GM18519 (cell line): ENCODE data around the gene NUDT17.

Experiments
- ATAC-seq: cut with Tn5 transposase; IDR thresholded peaks from one replicate; pipeline ENCODE4 v1.9.1; 2021; ENCODE audit warnings: mild to moderate bottlenecking, moderate library complexity; ENCODE audit not compliant: unreplicated experiment, low FRiP score

NUDT17 gene

GRCh38 chr1:145846201-145846612 is 777 bp downstream of the NUDT17 start:
- ATAC-seq: no peak

- ATAC-seq: no peak
These were observed 2.4 kb downstream of the NUDT17 start for GRCh38 chr1:145847827-145848226.

- no peak for ATAC-seq
These were observed 4.1 kb downstream of the NUDT17 start for GRCh38 chr1:145849356-145850160.

- ATAC-seq: no peak
These were observed 10.1 kb downstream of the NUDT17 start for GRCh38 chr1:145855426-145855948.

- ATAC-seq: no peak
These were observed 11.7 kb downstream of the NUDT17 start for GRCh38 chr1:145857170-145857569.

- no peak for ATAC-seq
These were observed 12.9 kb downstream of the NUDT17 start for GRCh38 chr1:145858238-145858900.

- peak; percentile 65 for ATAC-seq
These were observed 13.6 kb downstream of the NUDT17 start, which contains the start of gene PIAS3 for GRCh38 chr1:145858901-145859490. Gene PIAS3 (minus strand): TSS chr1:145859081. CDS start chr1:145858990, 91 bp downstream.

GRCh38 chr1:145859491-145860023 is 14.1 kb downstream of the NUDT17 start:
- peak; percentile 43 for ATAC-seq

- ATAC-seq: no peak
These were observed 18.0 kb downstream of the NUDT17 start for GRCh38 chr1:145863282-145864018.

GRCh38 chr1:145868232-145868631 is 22.8 kb downstream of the NUDT17 start:
- ATAC-seq: no peak

GRCh38 chr1:145871994-145872924 is 26.8 kb downstream of the NUDT17 start:
- ATAC-seq: no peak

GRCh38 chr1:145874646-145875045 is 29.2 kb downstream of the NUDT17 start:
- no peak for ATAC-seq

- ATAC-seq: no peak
These were observed 32.6 kb downstream of the NUDT17 start for GRCh38 chr1:145877923-145878486.

- ATAC-seq: no peak
These were observed 33.3 kb downstream of the NUDT17 start for GRCh38 chr1:145878724-145879123.

GRCh38 chr1:145879775-145880174 is 34.3 kb downstream of the NUDT17 start:
- no peak for ATAC-seq

GRCh38 chr1:145884675-145885074 is 39.2 kb downstream of the NUDT17 start:
- ATAC-seq: no peak

- ATAC-seq: peak; percentile 71
These were observed 40.4 kb downstream of the NUDT17 start, which contains the start of gene ANKRD35 for GRCh38 chr1:145885738-145886287. Gene ANKRD35 (minus strand): TSS chr1:145885866. CDS start chr1:145885758, 108 bp downstream.

- ATAC-seq: no peak
These were observed 41.0 kb downstream of the NUDT17 start for GRCh38 chr1:145886390-145886789.
